Femur (tissue), 1 donor: ENCODE results near the gene RNF150.
"Not testable (repeated sequence)": the region's sequence is repeated elsewhere in the genome, so short reads cannot be mapped to it uniquely, and the experiment has no call there.

ENCODE experiments used
- DNase-seq: peaks from one replicate; pipeline ENCODE4 v3.0.0-alpha.2; 2017

The RNF150 gene

DNA sequence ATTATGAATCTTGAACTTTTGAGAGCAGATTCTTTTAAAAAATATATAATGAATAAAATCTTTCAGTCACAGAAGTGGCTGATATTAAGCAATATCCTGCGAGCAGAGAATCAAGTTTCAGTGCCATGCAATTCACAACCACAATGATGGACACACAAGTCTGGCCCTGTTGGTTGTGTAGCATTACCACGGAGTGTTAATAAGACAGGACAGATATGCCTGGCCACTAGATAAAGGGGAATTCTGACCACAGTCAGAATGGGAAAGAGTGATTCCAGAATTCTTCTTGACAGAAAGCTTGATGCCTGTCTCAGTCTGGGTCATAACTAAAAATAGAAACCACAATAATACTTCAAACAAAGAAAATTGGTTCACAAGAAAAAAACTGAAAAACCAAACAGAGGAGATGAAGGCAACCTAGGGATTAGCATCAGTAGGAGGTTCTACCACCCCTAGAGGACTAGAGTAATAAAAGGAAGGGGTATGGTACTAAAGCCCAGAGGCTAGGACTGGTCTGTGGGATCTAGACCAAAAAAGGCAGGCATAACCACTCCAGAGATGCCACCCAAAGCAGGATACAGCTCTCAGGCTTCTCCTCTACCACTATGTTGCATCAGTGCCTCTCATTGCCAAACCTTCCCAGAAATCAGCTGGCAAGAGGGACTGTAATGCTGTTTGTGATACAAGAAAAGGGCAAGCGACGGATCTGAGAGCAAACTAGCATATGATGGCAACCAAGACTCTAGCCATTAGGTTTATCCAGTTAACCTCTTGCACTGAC lies 59.0 kb downstream of the RNF150 start:
- DNase-seq: no peak

- DNase-seq: no peak
These were observed 66.6 kb downstream of the RNF150 start for GRCh38 chr4:141066690-141067089.

DNA sequence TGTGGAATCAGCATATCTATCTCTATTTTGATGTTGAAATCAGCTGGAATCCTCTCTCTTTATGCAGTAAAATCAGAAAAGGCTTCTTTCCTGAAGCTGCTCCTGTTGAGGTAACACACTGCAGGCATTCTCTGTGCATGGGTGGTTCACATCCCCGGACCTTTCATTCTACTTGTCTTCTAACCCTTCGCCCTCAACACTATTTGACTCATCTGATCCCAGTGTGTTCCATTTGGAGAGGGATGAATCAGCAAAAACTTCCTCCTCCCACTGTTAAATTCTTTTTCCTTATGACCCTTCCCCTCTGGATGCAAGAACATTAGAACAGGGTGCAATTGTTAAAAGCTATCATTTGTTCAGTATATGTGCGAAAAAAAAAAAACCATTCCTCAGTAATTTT lies 67.4 kb downstream of the RNF150 start:
- no peak for DNase-seq

GRCh38 chr4:141062651-141063050 lies 70.6 kb downstream of the RNF150 start:
- no peak for DNase-seq

DNA sequence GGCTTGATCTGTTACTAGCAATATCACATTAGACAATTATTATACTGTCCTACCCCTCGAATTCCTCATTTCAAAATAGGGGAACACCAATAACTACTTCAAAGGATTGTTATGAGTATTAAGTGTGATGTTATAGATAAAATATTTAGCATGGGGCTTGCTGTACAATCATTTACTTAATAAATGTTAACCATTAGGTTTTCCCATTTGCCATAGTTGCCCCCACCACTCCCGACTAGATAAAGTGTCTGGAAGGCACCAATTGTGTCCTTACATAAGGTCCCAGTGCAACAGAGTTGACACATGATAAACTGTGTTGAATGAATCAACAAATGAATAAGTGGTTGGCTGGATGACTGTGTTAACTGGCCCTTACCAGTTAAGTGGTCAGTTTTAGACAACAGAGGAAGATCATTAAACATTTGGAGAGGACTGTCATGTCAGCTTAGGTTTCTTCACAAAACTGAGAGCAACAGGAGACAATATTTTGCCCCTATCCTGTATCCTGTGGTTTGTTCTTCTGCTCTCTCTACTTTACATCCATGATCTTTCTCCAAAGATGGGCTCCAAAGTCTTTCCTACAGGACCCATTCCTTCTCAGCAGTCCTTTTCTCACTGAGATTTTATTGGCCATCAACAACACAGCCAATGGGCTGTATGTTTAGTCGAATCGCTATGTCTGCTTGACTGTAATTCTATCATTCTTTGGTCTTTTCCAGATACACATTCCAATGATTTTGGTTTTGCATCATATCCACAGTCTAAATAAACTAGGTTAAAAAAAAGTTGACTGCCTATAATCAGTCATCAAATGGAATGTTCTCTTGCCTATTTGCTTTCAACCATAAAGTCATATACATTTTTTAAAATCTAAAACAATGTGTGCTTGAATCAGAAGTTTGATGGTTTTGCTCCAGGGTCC lies 74.4 kb downstream of the RNF150 start:
- DNase-seq: no peak

DNA sequence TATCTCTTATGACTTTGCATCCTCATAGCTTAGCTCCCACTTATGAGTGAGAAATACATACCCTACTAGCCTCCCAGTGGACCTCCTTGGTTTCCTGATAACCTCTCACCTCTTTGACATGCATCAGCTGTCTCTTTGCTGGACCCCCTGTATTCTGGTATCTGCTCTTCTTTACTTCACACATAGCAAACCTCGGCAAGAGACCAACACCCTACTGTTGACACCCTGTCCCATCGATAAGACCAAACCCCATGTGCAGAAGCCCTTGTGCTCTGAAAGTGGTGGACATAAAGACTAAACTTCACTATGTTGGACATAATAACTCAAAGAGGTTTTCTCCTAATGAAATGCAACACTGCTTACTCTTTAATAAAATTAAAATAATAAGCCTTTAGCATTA lies 75.7 kb downstream of the RNF150 start:
- no peak for DNase-seq

DNA sequence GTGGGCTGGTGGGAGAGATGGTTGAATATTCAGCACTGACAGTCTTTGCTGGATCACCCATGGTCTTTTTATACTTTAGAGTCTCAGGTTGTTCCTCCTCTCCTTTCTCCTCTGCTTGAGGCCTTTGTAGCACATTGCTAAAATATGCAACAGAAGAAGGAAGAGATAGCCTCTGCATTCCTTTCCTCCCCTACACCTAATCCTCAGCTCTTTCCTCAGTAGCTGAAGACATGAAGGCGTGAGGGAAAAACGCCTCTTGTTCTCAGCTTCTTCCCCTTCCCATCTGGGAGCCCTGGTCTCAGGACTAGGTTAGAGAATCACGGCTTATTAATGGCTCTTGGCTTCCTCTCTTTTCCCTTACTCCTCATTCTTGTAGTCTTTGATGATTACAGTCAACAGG lies 76.8 kb downstream of the RNF150 start:
- no peak for DNase-seq

DNA sequence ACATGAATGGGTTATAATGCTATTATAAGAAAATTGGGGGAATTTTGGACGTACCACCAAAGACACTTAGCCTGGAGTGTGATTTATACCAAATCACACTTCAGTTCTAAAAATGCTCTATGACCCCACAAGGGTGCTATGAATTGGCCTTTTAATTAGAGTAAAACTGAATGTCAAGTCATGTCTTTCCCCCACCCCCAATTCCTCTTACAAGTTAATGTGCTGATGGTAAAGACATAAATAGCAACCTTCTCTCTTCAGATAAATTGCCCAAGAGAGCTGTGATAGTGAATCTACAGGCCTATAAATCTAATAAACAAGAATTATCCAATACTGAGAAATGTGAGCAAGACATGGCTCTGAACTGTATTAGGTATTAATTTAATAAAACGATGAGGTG lies 78.8 kb downstream of the RNF150 start:
- DNase-seq: no peak

- DNase-seq: not testable (repeated sequence)
These were observed 82.3 kb downstream of the RNF150 start for GRCh38 chr4:141050999-141051398.

- DNase-seq: no peak
These were observed 85.9 kb downstream of the RNF150 start for GRCh38 chr4:141047228-141047884.

DNA sequence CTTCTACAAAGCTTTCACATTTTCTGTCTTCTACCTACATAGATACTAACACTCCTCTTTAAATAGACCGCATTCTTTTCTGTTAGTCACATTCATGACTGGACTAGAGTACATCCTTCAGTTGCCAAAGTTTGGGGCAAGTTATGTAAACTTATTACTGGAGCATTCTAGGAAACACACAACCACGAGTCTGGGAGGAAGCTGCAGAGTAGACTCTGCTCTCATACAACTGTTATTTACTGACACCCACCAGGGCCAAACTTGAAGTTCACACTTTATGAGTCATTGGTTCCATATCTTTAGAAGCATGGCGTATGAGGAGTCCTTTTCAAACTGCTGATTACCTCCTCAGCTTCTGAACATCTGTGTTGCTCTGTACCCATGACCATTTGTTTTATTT lies 87.0 kb downstream of the RNF150 start:
- DNase-seq: no peak

GRCh38 chr4:141045848-141046247 lies 87.4 kb downstream of the RNF150 start:
- DNase-seq: no peak

- DNase-seq: no peak
These were observed 92.2 kb downstream of the RNF150 start for GRCh38 chr4:141041021-141041476.

DNA sequence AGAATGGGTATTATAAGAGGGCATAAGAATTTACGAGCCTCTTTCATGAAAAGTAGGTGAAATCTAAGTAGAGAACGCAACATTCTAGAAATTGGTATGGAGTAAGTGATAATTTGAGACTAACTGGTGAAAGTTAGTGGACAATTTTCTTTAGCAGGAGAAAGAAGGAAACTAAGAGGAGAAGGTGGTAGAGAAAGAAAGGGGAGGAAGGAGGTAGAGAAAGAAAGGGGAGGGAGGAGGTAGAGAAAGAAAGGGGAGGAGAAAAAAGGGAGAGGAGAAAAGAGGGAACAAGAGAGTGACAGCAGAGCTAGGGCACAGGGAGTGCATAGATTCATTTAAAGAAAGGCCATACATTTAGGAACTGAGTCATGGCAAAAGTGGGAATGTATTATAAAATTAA lies 94.1 kb downstream of the RNF150 start:
- DNase-seq: no peak

DNA sequence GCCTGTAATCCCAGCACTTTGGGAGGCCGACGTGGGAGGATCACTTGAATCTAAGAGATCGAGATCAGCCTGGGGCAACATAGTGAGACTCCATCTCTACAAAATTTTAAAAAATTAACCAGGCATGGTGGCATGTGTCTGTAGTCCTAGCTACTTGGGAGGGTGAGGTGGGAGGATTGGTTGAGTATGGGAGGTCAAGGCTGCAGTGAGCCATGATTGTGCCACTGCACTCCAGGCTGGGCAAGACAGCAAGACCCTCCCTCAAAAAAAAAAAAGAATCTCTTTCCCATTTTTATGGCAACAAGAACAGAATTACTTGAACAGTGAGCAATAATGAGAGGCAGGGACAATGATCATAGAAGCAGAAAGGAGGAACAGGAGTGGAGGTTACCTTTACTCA lies 94.8 kb downstream of the RNF150 start:
- DNase-seq: no peak

- no peak for DNase-seq
These were observed 95.8 kb downstream of the RNF150 start for GRCh38 chr4:141037446-141037845.

DNA sequence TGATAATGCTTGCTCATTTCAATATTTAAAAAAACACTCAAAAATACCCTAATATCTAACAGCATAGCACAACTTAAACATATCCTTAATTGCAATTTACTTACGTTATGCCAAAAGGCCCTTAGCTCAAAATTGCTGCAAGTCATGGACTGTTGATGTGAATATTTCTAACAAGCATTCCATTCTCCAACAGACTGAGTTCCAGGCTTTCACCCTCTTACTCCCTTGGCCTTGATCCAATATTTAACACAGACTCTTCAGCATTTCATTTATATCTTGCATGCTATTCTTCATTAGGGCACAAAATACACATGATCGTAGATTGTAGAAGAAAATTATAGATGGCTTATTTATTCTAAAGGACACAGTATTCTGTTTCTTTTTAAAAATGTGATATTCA lies 96.5 kb downstream of the RNF150 start:
- no peak for DNase-seq

GRCh38 chr4:141035920-141036319 lies 97.3 kb downstream of the RNF150 start:
- no peak for DNase-seq

DNA sequence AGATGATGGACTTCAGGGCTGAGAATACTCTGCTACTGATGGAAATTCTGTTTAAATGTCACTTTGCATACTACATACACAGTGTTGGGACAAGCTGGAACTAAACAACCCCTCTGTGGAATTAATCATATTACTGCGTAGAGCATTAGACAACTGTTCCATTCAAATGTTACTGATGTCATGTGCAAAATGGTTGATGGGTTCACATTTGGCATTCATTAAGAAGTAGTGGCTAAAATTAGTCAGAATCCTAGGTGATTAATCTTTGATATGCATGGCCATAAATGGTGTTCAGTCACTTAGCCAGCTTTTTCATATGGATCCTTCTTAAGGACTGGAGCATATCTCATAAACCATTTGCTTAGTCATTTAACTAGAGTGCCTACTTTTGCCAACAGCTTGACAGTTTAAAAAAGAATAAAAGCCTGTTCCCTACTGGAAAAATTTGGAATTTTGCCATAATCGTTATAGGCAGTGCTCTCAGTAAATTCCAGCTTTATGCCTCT lies 105.2 kb downstream of the RNF150 start:
- DNase-seq: no peak

GRCh38 chr4:141027421-141027820 lies 105.8 kb downstream of the RNF150 start:
- no peak for DNase-seq

GRCh38 chr4:141026900-141027299 lies 106.4 kb downstream of the RNF150 start:
- DNase-seq: no peak

- DNase-seq: no peak
These were observed 110.2 kb downstream of the RNF150 start for GRCh38 chr4:141023051-141023450.

DNA sequence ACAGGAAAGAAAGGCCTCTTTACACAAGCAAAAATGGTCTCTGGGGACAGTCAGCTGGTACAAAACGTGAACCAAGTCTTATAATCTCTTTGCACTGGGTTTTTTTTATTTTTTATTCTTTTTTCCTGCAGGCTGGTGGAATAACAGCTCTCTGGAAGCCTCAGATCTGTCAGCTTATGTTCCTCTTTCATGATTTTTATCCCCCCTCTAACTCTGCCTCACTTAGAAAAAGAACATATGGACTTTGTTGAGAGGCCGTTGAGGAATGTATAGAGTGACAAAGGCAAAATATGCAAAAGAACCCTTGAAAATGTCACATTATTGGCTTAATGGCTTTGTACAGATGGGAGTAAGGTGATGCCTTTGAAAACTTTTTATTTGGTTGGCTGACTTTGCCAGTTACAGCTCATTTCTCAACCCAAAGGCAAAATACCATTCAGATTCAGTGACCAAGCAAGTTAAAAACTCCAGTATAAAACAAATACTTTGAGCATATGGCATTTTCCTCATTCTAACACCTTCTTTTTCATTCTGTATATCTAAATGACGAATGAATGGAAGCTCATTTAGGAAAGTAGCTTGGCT lies 111.1 kb downstream of the RNF150 start:
- DNase-seq: no peak
